Esophagus squamous epithelium (tissue), 5 donors: ENCODE results near the gene ADAM12. TPM values are rescaled to one million over a fixed set of nuclear protein-coding genes. Genes with fewer than 3 reads are reported as not detected.

Experiments
- DNase-seq: peaks from one replicate; lab custom pipeline; 2025; lab: John Stamatoyannopoulos, UW
- H3K27ac ChIP-seq, 4 donors: fragments of 200-600 bp; sonication (generic); one replicate each; pipeline ENCODE4 v1.5.1; 2016 to 2019; ENCODE audit warnings: mild to moderate bottlenecking in 1 of 4
- H3K27me3 ChIP-seq, 4 donors: fragments of 200-600 bp; sonication (generic); 1 replicate in 3 of 4; 2 replicates in 1 of 4; pipeline versions ENCODE4 v1.5.1 to v1.6.0; 2017 to 2021; ENCODE audit warnings: antibody characterized with exemption in 1 of 4
- H3K36me3 ChIP-seq, 3 donors: fragments of 200-600 bp; sonication (generic); one replicate each; pipeline ENCODE4 v1.5.1; 2016 to 2019
- H3K4me1 ChIP-seq, 3 donors: fragments of 200-600 bp; sonication (generic); one replicate each; pipeline ENCODE4 v1.5.1; 2017 to 2019
- H3K4me3 ChIP-seq, 4 donors: fragments of 200-600 bp; sonication (generic); 1 replicate in 3 of 4; 2 replicates in 1 of 4; pipeline ENCODE4 v1.5.1; 2016 to 2019; ENCODE audit warnings: mild to moderate bottlenecking in 2 of 4, moderate library complexity in 1 of 4
- H3K9me3 ChIP-seq, 3 donors: fragments of 200-600 bp; sonication (generic); one replicate each; pipeline ENCODE4 v1.5.1; 2016 to 2019
- POLR2A ChIP-seq, 4 donors: fragments of 450-650 bp; IDR thresholded peaks; one replicate each; pipeline ENCODE4 v1.6.1; 2017; ENCODE audit warnings: antibody characterized with exemption in 4 of 4, mild to moderate bottlenecking in 4 of 4, moderate library complexity in 3 of 4
- WGBS, 2 donors: methylation state at CpG; one replicate each; pipeline ENCODE4 v1.1.5; 2018; 5-methylcytosine and 5-hydroxymethylcytosine counted together
- intact Hi-C: fragments of 100-400 bp; cut with DNase I; formaldehyde crosslinking; loops from one replicate; pipeline ENCODE4 v1.15.0; 2022
- total RNA-seq, 4 donors: library from RNA; depleted of rRNA; stranded (reverse); fragments of >200 nt; gene quantifications; one replicate each; pipeline ENCODE4 v1.1.0, GENCODE V29; 2016
- TF ChIP-seq, protein P1 (sequence below), 6 experiments: fragments of 450-650 bp in 4 of 6; fragments of 200-600 bp in 2 of 6; sonication (generic) in 2 of 6; IDR thresholded peaks; one replicate each; pipeline ENCODE4 v1.5.1; 2016 to 2019; ENCODE audit warnings: antibody characterized with exemption in 6 of 6, mild to moderate bottlenecking in 4 of 6, moderate library complexity in 4 of 6
- donor health status: DM: yes; HTN: yes; CAD: no.

ADAM12 gene
- total RNA-seq, 4 donors from 2014 or later: 0.57 to 1.1 (median 0.76) TPM; not detected in 1

DNA sequence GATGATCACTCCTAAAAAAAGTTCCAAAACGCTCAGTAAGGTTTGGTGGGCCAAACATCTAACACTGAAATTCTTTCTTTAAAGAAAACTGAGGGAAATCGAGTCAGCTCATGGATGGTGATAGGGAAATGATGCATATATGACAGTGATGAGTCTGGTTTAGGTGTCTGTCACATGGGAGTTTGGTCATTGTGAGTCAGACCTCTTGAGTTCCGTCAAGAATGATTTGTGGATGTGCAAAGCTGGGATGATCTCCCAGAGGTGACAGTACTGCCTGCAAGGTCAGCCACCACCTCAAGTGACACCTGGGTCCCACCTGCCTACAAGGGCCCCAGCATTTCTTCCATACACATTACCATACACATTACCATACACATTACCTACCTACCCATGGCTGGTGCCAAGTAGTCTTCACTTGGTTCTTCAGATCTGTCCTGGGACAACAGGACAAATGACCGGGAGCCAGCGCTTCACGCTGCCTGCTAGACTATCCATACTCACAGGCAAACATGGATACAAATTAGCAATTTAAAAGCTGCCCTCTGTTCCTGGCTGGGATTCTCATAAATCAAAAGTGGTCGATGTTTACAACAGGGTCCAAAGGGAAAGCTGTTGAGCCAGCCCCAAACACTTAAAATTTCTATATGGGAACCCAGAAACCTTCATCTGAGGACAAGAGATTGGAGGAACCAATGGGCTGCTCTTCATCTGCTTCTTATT is 128.4 kb downstream of the ADAM12 start:
- no peak for DNase-seq
- no peaks in the 10 kb centered on the region for H3K4me1 ChIP-seq
- no peaks in the 10 kb centered on the region for H3K9me3 ChIP-seq
- H3K27ac ChIP-seq: no peak overlapping the region
- TF ChIP-seq, protein P1, sequence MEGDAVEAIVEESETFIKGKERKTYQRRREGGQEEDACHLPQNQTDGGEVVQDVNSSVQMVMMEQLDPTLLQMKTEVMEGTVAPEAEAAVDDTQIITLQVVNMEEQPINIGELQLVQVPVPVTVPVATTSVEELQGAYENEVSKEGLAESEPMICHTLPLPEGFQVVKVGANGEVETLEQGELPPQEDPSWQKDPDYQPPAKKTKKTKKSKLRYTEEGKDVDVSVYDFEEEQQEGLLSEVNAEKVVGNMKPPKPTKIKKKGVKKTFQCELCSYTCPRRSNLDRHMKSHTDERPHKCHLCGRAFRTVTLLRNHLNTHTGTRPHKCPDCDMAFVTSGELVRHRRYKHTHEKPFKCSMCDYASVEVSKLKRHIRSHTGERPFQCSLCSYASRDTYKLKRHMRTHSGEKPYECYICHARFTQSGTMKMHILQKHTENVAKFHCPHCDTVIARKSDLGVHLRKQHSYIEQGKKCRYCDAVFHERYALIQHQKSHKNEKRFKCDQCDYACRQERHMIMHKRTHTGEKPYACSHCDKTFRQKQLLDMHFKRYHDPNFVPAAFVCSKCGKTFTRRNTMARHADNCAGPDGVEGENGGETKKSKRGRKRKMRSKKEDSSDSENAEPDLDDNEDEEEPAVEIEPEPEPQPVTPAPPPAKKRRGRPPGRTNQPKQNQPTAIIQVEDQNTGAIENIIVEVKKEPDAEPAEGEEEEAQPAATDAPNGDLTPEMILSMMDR (IDR thresholded peaks at IDR 0.05): no peak
- TF ChIP-seq POLR2A (IDR thresholded peaks at IDR 0.05): no peak
- no peaks in the 10 kb centered on the region for H3K36me3 ChIP-seq
- intact Hi-C loops: no loop called here
- WGBS, 2 donors: 75 to 82% methylated on average over 4 to 7 of the region's 7 CpGs
- H3K27me3 ChIP-seq: no peaks in the 10 kb centered on the region
- no peak overlapping the region for H3K4me3 ChIP-seq

DNA sequence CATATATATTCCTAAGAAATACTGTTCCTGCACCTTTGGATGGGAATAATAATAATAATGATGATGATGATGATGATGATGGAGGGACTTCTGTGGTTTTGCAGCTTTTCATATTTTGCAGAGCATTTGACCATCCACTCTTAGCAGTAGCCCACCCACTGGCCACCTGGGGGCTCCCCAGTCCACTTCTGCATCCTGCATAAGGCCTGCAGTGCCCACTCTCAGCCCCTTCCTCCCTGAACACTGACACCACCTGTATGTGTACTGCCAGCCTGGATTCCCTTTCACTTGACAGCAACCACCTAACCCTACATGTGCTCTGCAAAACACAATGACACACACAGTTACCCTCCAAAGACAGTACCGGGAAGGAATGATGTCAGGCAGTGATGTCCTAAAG is 131.4 kb downstream of the ADAM12 start:
- Histone ChIP-seq H3K36me3 (no peaks in the 10 kb centered on the region), H3K4me3 (no peak overlapping the region), H3K27ac (no peak overlapping the region), H3K4me1 (peaks cover 0 to 6% (median 6%) of the 10 kb centered on the region in 3 donors), H3K27me3 (peaks cover 0 to 6% (median 0%) of the 10 kb centered on the region in 4 donors), H3K9me3 (no peaks in the 10 kb centered on the region)
- WGBS, 2 donors: 67 to 92% methylated on average over 1 of the region's 1 CpG
- TF ChIP-seq, protein P1 (IDR thresholded peaks at IDR 0.05): no peak
- no peak for TF ChIP-seq POLR2A (IDR thresholded peaks at IDR 0.05)
- intact Hi-C loops: no loop called here
- no peak for DNase-seq

DNA sequence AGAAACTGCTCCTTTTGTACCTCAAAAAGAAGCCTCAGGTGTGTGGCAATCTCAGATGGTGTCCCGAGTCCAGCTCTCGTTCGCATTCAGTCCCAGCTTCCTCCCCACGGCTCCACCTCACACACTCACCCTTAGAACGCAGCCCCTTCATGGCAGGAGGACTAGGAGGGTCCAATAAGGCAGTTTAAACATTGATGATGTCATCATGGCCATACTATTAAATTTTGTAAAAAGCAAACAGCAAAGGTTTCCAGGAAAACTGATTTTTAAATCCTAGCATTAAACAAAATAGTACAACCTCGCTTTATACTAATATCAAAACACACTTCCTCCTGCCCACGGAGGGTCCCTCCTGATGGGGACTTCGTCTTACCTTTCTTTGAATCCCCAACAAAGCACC is 133.0 kb downstream of the ADAM12 start:
- H3K9me3 ChIP-seq: no peaks in the 10 kb centered on the region
- H3K36me3 ChIP-seq: no peaks in the 10 kb centered on the region
- H3K27me3 ChIP-seq: peaks cover 0 to 6% (median 0%) of the 10 kb centered on the region in 4 donors
- no peak overlapping the region for H3K4me3 ChIP-seq
- no peak for DNase-seq
- H3K4me1 ChIP-seq: peaks cover 0 to 6% (median 6%) of the 10 kb centered on the region in 3 donors
- no peak overlapping the region for H3K27ac ChIP-seq
- intact Hi-C loops: no loop called here
- 80% methylated on average over 8 of the region's 8 CpGs for WGBS, 2 donors
- TF ChIP-seq, protein P1 (IDR thresholded peaks at IDR 0.05): no peak
- TF ChIP-seq POLR2A (IDR thresholded peaks at IDR 0.05): no peak

DNA sequence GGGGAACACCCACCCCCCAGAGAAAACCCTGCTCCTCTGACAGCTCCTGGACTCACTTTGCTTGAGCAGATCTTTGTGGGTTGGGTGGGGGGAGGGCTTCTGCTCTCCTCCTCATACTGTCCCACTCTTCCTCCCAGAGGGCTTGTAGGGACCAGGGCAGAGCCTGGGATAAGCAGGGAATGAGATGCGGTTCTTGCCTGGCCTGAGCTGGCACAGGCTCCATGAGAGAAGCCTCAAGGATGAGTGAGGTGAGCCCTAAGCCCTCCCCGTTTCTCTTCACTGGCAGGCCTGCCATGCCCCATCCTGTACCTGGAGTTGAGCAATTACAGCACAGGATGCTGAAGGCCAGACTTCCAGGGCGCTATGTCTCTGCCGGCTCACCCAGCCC is 134.7 kb downstream of the ADAM12 start:
- TF ChIP-seq POLR2A (IDR thresholded peaks at IDR 0.05): no peak
- no peak for DNase-seq
- Histone ChIP-seq H3K4me1 (peaks cover 0 to 6% (median 6%) of the 10 kb centered on the region in 3 donors), H3K4me3 (no peak overlapping the region), H3K9me3 (no peaks in the 10 kb centered on the region), H3K27me3 (peaks cover 0 to 6% (median 0%) of the 10 kb centered on the region in 4 donors), H3K27ac (no peak overlapping the region), H3K36me3 (no peaks in the 10 kb centered on the region)
- 44% methylated on average over 4 of the region's 4 CpGs; no CpG with 5 or more reads in 1 of the 2 donors for WGBS, 2 donors
- intact Hi-C loops: no loop called here

DNA sequence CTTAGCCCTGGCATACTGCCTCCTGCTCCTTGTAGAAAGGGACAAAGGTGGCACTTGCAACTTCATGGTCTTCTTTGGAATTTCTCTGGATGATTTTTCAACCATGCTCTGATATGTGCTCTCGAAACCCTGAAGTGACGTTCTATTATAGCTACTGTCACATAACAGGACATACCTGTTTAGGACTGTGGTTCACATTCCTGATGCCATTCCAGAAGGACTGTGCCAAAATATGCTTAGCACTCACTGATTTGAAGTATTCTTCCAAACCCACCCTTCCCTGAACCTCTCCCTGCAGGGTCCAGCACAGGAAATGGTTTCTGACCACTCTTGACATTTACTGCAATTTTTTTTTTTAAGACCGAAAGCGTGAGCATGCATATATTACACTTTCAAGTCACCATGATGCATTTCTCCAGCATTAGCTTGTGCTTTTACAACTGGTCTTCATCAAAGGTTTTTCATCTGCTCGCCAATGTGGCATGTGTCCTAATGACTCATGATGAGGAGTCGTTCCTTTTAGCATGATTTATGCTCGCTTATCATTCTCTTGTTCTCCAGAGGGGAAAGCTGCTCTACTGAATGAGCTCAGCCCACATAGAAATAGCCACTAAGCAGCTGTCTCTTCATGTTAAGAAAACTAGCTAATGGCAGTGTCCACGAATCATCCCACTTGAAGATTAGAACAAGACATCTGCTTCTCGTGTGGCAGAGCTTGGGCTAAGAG is 135.2 kb downstream of the ADAM12 start:
- H3K27ac ChIP-seq: no peak overlapping the region
- peaks cover 0 to 6% (median 6%) of the 10 kb centered on the region in 3 donors for H3K4me1 ChIP-seq
- H3K36me3 ChIP-seq: no peaks in the 10 kb centered on the region
- intact Hi-C loops: no loop called here
- peaks cover 0 to 6% (median 0%) of the 10 kb centered on the region in 4 donors for H3K27me3 ChIP-seq
- no peak overlapping the region for H3K4me3 ChIP-seq
- TF ChIP-seq, protein P1 (IDR thresholded peaks at IDR 0.05): no peak
- no peak for TF ChIP-seq POLR2A (IDR thresholded peaks at IDR 0.05)
- no peaks in the 10 kb centered on the region for H3K9me3 ChIP-seq
- 35 to 55% methylated on average over 7 to 8 of the region's 9 CpGs for WGBS, 2 donors
- no peak for DNase-seq
